Adrenal gland (tissue), 12 donors: ENCODE results near the gene KLK15. TPM values are rescaled to one million over a fixed set of nuclear protein-coding genes. Genes with fewer than 3 reads are reported as not detected.

Experiments used
- DNase-seq, 7 donors: peaks; one replicate each; pipeline ENCODE4 v3.0.0-alpha.2; 2019 to 2020
- H3K27ac ChIP-seq, 5 donors: fragments of 200-600 bp; sonication (generic) in 4 of 5; 1 replicate in 3 of 5; 2 replicates in 2 of 5; pipeline versions ENCODE4 v1.5.1 to v1.8.0; 2016 to 2020; ENCODE audit warnings: mild to moderate bottlenecking in 1 of 5
- H3K27me3 ChIP-seq: fragments of 200-600 bp; 2 replicates; pipeline ENCODE4 v1.8.0; 2021
- H3K36me3 ChIP-seq, 2 donors: fragments of 200-600 bp; replicated peaks in 1 of 2; 1 replicate in 1 of 2; 2 replicates in 1 of 2; pipeline versions ENCODE4 v1.5.1 to v1.8.0; 2018 to 2022
- H3K4me1 ChIP-seq, 2 donors: fragments of 200-600 bp; replicated peaks in 1 of 2; 1 replicate in 1 of 2; 2 replicates in 1 of 2; pipeline versions ENCODE4 v1.5.1 to v1.8.0; 2018 to 2021
- H3K4me3 ChIP-seq, 4 donors: fragments of 200-600 bp; sonication (generic) in 3 of 4; one replicate each; pipeline ENCODE4 v1.5.1; 2016 to 2018
- H3K9me3 ChIP-seq, 3 donors: fragments of 200-600 bp; sonication (generic) in 1 of 3; replicated peaks in 1 of 3; 1 replicate in 2 of 3; 2 replicates in 1 of 3; pipeline versions ENCODE4 v1.5.1 to v1.8.0; 2016 to 2021
- CTCF ChIP-seq, 6 experiments: fragments of 450-650 bp in 4 of 6; fragments of 200-600 bp in 2 of 6; sonication (generic) in 1 of 6; IDR thresholded peaks; 1 replicate in 5 of 6; 2 replicates in 1 of 6; pipeline versions ENCODE4 v1.5.1 to v1.8.0; 2016 to 2021; ENCODE audit warnings: antibody characterized with exemption in 6 of 6, mild to moderate bottlenecking in 2 of 6, moderate library complexity in 1 of 6
- POLR2A ChIP-seq, 2 donors: fragments of 450-650 bp; IDR thresholded peaks; one replicate each; pipeline ENCODE4 v1.6.1; 2017; ENCODE audit warnings: antibody characterized with exemption in 2 of 2, mild to moderate bottlenecking in 2 of 2, moderate library complexity in 1 of 2
- WGBS, 4 donors: extraction: QIAGEN DNeasy Blood & Tissue Kit in 2 of 4; methylation state at CpG; one replicate each; pipeline versions ENCODE4 v1.1.5 to v1.1.7; 2013 to 2017; 5-methylcytosine and 5-hydroxymethylcytosine counted together
- intact Hi-C, 2 donors: fragments of 100-400 bp; cut with DNase I; formaldehyde crosslinking; loops; one replicate each; pipeline versions ENCODE4 v1.14.1 to v1.15.0; 2022 to 2023
- polyA plus RNA-seq, 3 donors: library from polyadenylated mRNA; stranded (reverse); fragments of 200-250 nt in 2 of 3; fragments of 350-450 nt in 1 of 3; fragmentation: Illumina TruSeq in 1 of 3; extraction: RNeasy Lipid Tissue Mini Kit (QIAGEN cat#74804) in 1 of 3; gene quantifications; one replicate each; pipeline ENCODE4 v1.2.3, GENCODE V29; 2013 to 2014
- total RNA-seq, 9 donors: library from RNA; depleted of rRNA in 4 of 9; stranded (reverse); fragments of >200 nt in 4 of 9; fragments of 120-200 nt in 1 of 9; fragmentation: NEBNext Ultra II Directional in 1 of 9; extraction: Animal tissue kit (Norgen Biotek cat#: 25700) in 1 of 9; gene quantifications; one replicate each; pipeline versions ENCODE4 v1.1.0 to v1.2.4, GENCODE V29; 2013 to 2023
- donor health status: healthy with polysubstance abuse.
- donor health status: Bipolar disorder and iron deficiency.
- donor health status: DM: yes; HTN: yes; CAD: no.
- donor health status: DM: no; HTN: no; CAD: no.
- donor health status: DM: no; HTN: no; CAD: no.
- donor health status: DM: yes; HTN: yes; CAD: no.

The KLK15 gene
- total and polyA plus RNA-seq, 12 donors, result 0.15 to 5.1 (median 0.99) TPM; not detected in 2

- Histone ChIP-seq H3K36me3 (no peaks in the 10 kb centered on the region), H3K9me3 (no peaks in the 10 kb centered on the region), H3K4me1 (no peaks in the 10 kb centered on the region), H3K27ac (no peak overlapping the region), H3K27me3 (no peaks in the 10 kb centered on the region), H3K4me3 (no peak overlapping the region)
- intact Hi-C loops, result no loop called here
- no peak for DNase-seq
- TF ChIP-seq POLR2A (IDR thresholded peaks at IDR 0.05), result no peak
- TF ChIP-seq CTCF (IDR thresholded peaks at IDR 0.05), result no peak
- WGBS, 4 donors, result 49 to 72% (median 54%) methylated on average over 8 of the region's 8 CpGs
Measured at GRCh38 chr19:50877338-50877737, 44.0 kb upstream of the KLK15 start.

- WGBS, 4 donors, result 61 to 88% (median 83%) methylated on average over 5 to 7 of the region's 7 CpGs
- Histone ChIP-seq H3K36me3 (no peaks in the 10 kb centered on the region), H3K27ac (no peak overlapping the region), H3K27me3 (no peaks in the 10 kb centered on the region), H3K4me3 (no peak overlapping the region), H3K9me3 (no peaks in the 10 kb centered on the region), H3K4me1 (no peaks in the 10 kb centered on the region)
- intact Hi-C loops, result no loop called here
- DNase-seq, result no peak
- TF ChIP-seq CTCF (IDR thresholded peaks at IDR 0.05), result no peak
Measured at GRCh38 chr19:50876456-50876855, 43.1 kb upstream of the KLK15 start.

- DNase-seq, result no peak
- Histone ChIP-seq H3K27ac (no peak overlapping the region), H3K36me3 (no peaks in the 10 kb centered on the region), H3K9me3 (no peaks in the 10 kb centered on the region), H3K27me3 (no peaks in the 10 kb centered on the region), H3K4me1 (no peaks in the 10 kb centered on the region), H3K4me3 (no peak overlapping the region)
- 46 to 61% (median 53%) methylated on average over 8 to 9 of the region's 9 CpGs for WGBS, 4 donors
- intact Hi-C loops, result no loop called here
- TF ChIP-seq CTCF (IDR thresholded peaks at IDR 0.05), result no peak
- no peak for TF ChIP-seq POLR2A (IDR thresholded peaks at IDR 0.05)
Measured at GRCh38 chr19:50875795-50876422, 42.5 kb upstream of the KLK15 start.

GRCh38 chr19:50874211-50874610 is 40.8 kb upstream of the KLK15 start:
- Histone ChIP-seq H3K4me3 (no peak overlapping the region), H3K27ac (no peak overlapping the region), H3K9me3 (no peaks in the 10 kb centered on the region), H3K27me3 (no peaks in the 10 kb centered on the region), H3K4me1 (no peaks in the 10 kb centered on the region), H3K36me3 (no peaks in the 10 kb centered on the region)
- WGBS, 4 donors, result 60 to 84% (median 81%) methylated on average over 5 of the region's 5 CpGs
- TF ChIP-seq POLR2A (IDR thresholded peaks at IDR 0.05), result no peak
- TF ChIP-seq CTCF (IDR thresholded peaks at IDR 0.05), result no peak
- intact Hi-C loops, result no loop called here
- no peak for DNase-seq
